GM19438 (cell line): ENCODE results near the gene GRB10.

Experiments used
- ATAC-seq: cut with Tn5 transposase; IDR thresholded peaks from one replicate; pipeline ENCODE4 v1.9.1; 2021; ENCODE audit warnings: low read depth; ENCODE audit not compliant: unreplicated experiment

The GRB10 gene

GRCh38 chr7:50805447-50806125 is 22.9 kb upstream of the GRB10 start:
- no peak for ATAC-seq

GRCh38 chr7:50803359-50804337 is 21.0 kb upstream of the GRB10 start:
- no peak for ATAC-seq

GRCh38 chr7:50801907-50802306 is 19.2 kb upstream of the GRB10 start:
- ATAC-seq: no peak

- ATAC-seq: no peak
Measured at GRCh38 chr7:50799873-50800272, 17.2 kb upstream of the GRB10 start.

- no peak for ATAC-seq
Measured at GRCh38 chr7:50798126-50798525, 15.4 kb upstream of the GRB10 start.

GRCh38 chr7:50795831-50796230 is 13.1 kb upstream of the GRB10 start:
- ATAC-seq: no peak

GRCh38 chr7:50795253-50795652 is 12.6 kb upstream of the GRB10 start:
- no peak for ATAC-seq

GRCh38 chr7:50793947-50794570 is 11.4 kb upstream of the GRB10 start:
- no peak for ATAC-seq

- no peak for ATAC-seq
Measured at GRCh38 chr7:50793120-50793946, 10.6 kb upstream of the GRB10 start.

- ATAC-seq: no peak
Measured at GRCh38 chr7:50792342-50793119, 9.8 kb upstream of the GRB10 start.

GRCh38 chr7:50791938-50792341 is 9.2 kb upstream of the GRB10 start:
- no peak for ATAC-seq

- no peak for ATAC-seq
Measured at GRCh38 chr7:50791363-50791937, 8.8 kb upstream of the GRB10 start.

- no peak for ATAC-seq
Measured at GRCh38 chr7:50790381-50790780, 7.7 kb upstream of the GRB10 start.

GRCh38 chr7:50788382-50788781 is 5.7 kb upstream of the GRB10 start:
- no peak for ATAC-seq

- no peak for ATAC-seq
Measured at GRCh38 chr7:50787825-50788224, 5.1 kb upstream of the GRB10 start.

GRCh38 chr7:50785346-50785745 is 2.6 kb upstream of the GRB10 start:
- no peak for ATAC-seq

GRCh38 chr7:50783801-50784507 is 1.3 kb upstream of the GRB10 start:
- ATAC-seq: no peak

GRCh38 chr7:50783303-50783702 is 607 bp upstream of the GRB10 start:
- no peak for ATAC-seq
